Activated T-helper 1 cell treated with Interleukin-2 at 50 U/mL for 16 hours (primary cell): ENCODE data around the gene CNOT6.

Experiments
- DNase-seq: peaks from one replicate; pipeline ENCODE4 v3.0.0-alpha.2; 2020; ENCODE audit warnings: low read depth

Gene CNOT6

GRCh38 chr5:180622910-180623309, 128.7 kb downstream of the CNOT6 start:
- DNase-seq: no peak

GRCh38 chr5:180623411-180623834, 129.2 kb downstream of the CNOT6 start:
- DNase-seq: no peak

- DNase-seq: no peak
Observed at GRCh38 chr5:180623844-180624243, 129.7 kb downstream of the CNOT6 start.

- DNase-seq: no peak
Observed at GRCh38 chr5:180624587-180624986, 130.4 kb downstream of the CNOT6 start.

GRCh38 chr5:180625125-180625790, 131.1 kb downstream of the CNOT6 start:
- no peak for DNase-seq

- no peak for DNase-seq
Observed at GRCh38 chr5:180625791-180626660, 131.8 kb downstream of the CNOT6 start.

- no peak for DNase-seq
Observed at GRCh38 chr5:180626661-180627385, 132.6 kb downstream of the CNOT6 start.

DNA sequence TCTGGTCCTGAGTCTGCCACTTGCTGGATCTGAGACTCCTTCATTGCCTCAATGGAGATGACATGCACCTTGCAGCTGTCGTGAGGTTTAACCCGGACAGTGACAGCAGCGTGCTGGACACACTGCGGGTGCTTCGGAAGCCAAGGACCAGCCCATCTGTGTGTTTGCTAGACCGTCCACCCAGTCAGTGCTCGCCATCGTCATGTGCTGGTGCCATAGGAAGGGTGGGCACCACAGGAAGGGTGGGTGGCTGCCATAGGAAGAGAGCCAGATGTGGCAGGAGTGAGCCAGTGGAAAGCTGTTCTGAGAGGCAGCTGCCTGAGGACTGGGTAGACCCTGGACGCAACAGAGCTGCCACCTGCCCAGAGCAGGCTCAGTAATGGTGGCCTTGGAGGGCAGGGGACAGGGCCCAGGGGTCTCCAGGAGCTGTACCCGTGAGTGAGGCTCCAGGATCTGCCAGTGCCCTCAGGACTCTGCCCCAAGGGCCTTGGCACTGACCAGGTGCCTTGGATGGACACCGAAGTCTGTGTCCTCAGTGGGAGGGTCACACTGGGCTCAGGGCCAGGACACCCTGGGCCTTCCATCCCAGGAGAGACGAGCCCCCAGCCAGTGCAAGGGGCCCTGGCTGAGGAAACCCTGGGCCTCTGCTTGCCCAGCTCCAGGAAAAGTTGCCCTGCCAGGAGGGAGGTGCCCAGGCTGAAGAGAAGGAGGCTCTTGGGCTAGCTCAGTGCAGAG, 133.4 kb downstream of the CNOT6 start:
- DNase-seq: no peak
